Trophoblast cell (in vitro differentiated cells and primary cell): ENCODE data around the gene PIK3R1.
A peak's percentile ranks its signal among the peaks of the same experiment; 100 is the strongest.

Experiments used
- DNase-seq, 2 donors: peaks; one replicate each; pipeline ENCODE4 v3.0.0-alpha.2; 2016
- H2AFZ ChIP-seq: 2 replicates; pipeline ENCODE4 v1.6.1; 2013; ENCODE audit warnings: low read length, moderate library complexity, mild to moderate bottlenecking; ENCODE audit not compliant: insufficient read depth, poor library complexity
- H2AK5ac ChIP-seq: 2 replicates; pipeline ENCODE4 v1.6.1; 2013; ENCODE audit warnings: mild to moderate bottlenecking, low read length
- H2BK120ac ChIP-seq: 2 replicates; pipeline ENCODE4 v1.6.1; 2013; ENCODE audit warnings: low read length, mild to moderate bottlenecking, moderate library complexity; ENCODE audit not compliant: insufficient read depth, poor library complexity
- H2BK12ac ChIP-seq: 2 replicates; pipeline ENCODE4 v1.6.1; 2013; ENCODE audit warnings: mild to moderate bottlenecking, low read length, moderate library complexity
- H2BK5ac ChIP-seq: 2 replicates; pipeline ENCODE4 v1.6.1; 2013; ENCODE audit warnings: low read length, low read depth, moderate library complexity, mild to moderate bottlenecking; ENCODE audit not compliant: poor library complexity
- H3K14ac ChIP-seq: 2 replicates; pipeline ENCODE4 v1.6.1; 2013; ENCODE audit warnings: mild to moderate bottlenecking, low read length
- H3K18ac ChIP-seq: 2 replicates; pipeline ENCODE4 v1.6.1; 2013; ENCODE audit warnings: mild to moderate bottlenecking, low read length
- H3K23ac ChIP-seq: 2 replicates; pipeline ENCODE4 v1.6.1; 2013; ENCODE audit warnings: low read length
- H3K27ac ChIP-seq: 2 replicates; pipeline ENCODE4 v1.5.1; 2013; ENCODE audit warnings: low read depth, mild to moderate bottlenecking, inconsistent platforms, low read length, moderate library complexity
- H3K27me3 ChIP-seq: 2 replicates; pipeline ENCODE4 v1.6.1; 2013; ENCODE audit warnings: inconsistent platforms, mild to moderate bottlenecking, low read length, moderate library complexity; ENCODE audit not compliant: insufficient read depth
- H3K36me3 ChIP-seq, 2 experiments: 1 replicate in 1 of 2; 2 replicates in 1 of 2; pipeline ENCODE4 v1.6.1; 2013; ENCODE audit warnings: low read length in 2 of 2, mild to moderate bottlenecking in 2 of 2, moderate library complexity in 1 of 2; ENCODE audit not compliant: insufficient read depth in 2 of 2, control insufficient read depth in 1 of 2
- H3K4ac ChIP-seq: 2 replicates; pipeline ENCODE4 v1.6.1; 2013; ENCODE audit warnings: low read depth, mild to moderate bottlenecking, low read length, moderate library complexity
- H3K4me1 ChIP-seq, 2 experiments: 1 replicate in 1 of 2; 2 replicates in 1 of 2; pipeline ENCODE4 v1.6.1; 2013; ENCODE audit warnings: low read length in 2 of 2, mild to moderate bottlenecking in 2 of 2, moderate library complexity in 1 of 2; ENCODE audit not compliant: insufficient read depth in 2 of 2, control insufficient read depth in 1 of 2
- H3K4me2 ChIP-seq: 2 replicates; pipeline ENCODE4 v1.6.1; 2013; ENCODE audit warnings: inconsistent platforms, mild to moderate bottlenecking, low read length, moderate library complexity
- H3K4me3 ChIP-seq: 2 replicates; pipeline ENCODE4 v1.5.1; 2013; ENCODE audit warnings: mild to moderate bottlenecking, low read depth, low read length, inconsistent platforms
- H3K79me1 ChIP-seq: one replicate; pipeline ENCODE4 v1.6.1; 2013; ENCODE audit warnings: low read length
- H3K79me2 ChIP-seq: 2 replicates; pipeline ENCODE4 v1.6.1; 2013; ENCODE audit warnings: low read length, mild to moderate bottlenecking; ENCODE audit not compliant: control insufficient read depth, insufficient read depth, poor library complexity
- H3K9ac ChIP-seq: 2 replicates; pipeline ENCODE4 v1.6.1; 2013; ENCODE audit warnings: mild to moderate bottlenecking, low read length
- H3K9me3 ChIP-seq: 2 replicates; pipeline ENCODE4 v1.6.1; 2013; ENCODE audit warnings: low read depth, mild to moderate bottlenecking, control low read depth, inconsistent platforms, low read length; ENCODE audit not compliant: insufficient read depth
- H4K12ac ChIP-seq: 2 replicates; pipeline ENCODE4 v1.6.1; 2013; ENCODE audit warnings: low read depth, mild to moderate bottlenecking, low read length, moderate library complexity
- H4K8ac ChIP-seq: 2 replicates; pipeline ENCODE4 v1.6.1; 2013; ENCODE audit warnings: low read depth, mild to moderate bottlenecking, low read length, moderate library complexity
- H4K91ac ChIP-seq: one replicate; pipeline ENCODE4 v1.6.1; 2013; ENCODE audit warnings: low read depth, mild to moderate bottlenecking, low read length, moderate library complexity
- WGBS: extraction: QIAGEN DNeasy Blood & Tissue Kit; methylation state at CpG from one replicate; pipeline ENCODE4 v1.1.7; 2013; ENCODE audit warnings: missing lambda C conversion rate; ENCODE audit not compliant: insufficient read length, insufficient coverage; ENCODE audit errors: extremely low coverage; 5-methylcytosine and 5-hydroxymethylcytosine counted together

PIK3R1 gene

DNA sequence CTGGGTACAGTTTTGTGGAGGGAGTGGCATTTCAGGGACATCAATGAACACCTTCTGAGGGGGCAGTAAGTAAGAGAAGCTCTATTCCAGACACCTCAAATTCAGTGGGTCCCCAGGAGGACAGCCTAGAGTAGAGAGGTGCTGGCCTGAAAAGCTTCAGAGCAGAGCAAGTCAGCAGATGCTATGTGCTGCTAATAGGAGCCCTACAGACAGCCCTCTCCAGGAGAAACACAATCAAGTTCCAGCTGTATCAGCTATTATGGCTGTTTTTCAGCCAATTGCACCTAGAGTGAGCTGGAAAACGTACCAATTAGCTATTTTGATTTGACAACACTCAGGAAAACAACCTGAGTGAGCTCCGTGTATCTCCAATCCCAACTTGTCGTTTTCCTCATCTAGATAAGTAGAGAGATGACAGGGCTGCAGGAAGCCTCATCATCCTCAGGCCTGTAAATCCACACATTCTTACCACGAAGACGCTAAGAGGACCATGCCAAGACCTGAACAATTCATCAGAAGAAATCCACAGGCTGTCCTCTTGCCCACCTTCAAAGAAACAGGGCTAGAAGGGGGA, 104.9 kb downstream of the PIK3R1 start:
- Histone ChIP-seq H4K91ac (no peak overlapping the region), H3K4me3 (no peak overlapping the region), H3K27ac (no peak overlapping the region), H3K18ac (no peak overlapping the region), H2BK5ac (no peak overlapping the region), H3K79me2 (no peaks in the 10 kb centered on the region), H3K14ac (no peak overlapping the region), H3K4me1 (no peaks in the 10 kb centered on the region), H3K79me1 (peaks cover 2% of the 10 kb centered on the region), H2AFZ (no peak overlapping the region), H3K4ac (no peak overlapping the region), H2BK120ac (no peak overlapping the region), H3K36me3 (no peaks in the 10 kb centered on the region), H3K9me3 (no peaks in the 10 kb centered on the region), H3K23ac (no peak overlapping the region), H3K9ac (no peak overlapping the region), H2BK12ac (no peak overlapping the region), H3K27me3 (no peaks in the 10 kb centered on the region), H4K8ac (no peak overlapping the region), H3K4me2 (no peak overlapping the region), H2AK5ac (no peak overlapping the region), H4K12ac (no peak overlapping the region)
- no CpG with 5 or more reads among the region's 5 CpGs for WGBS
- no peak for DNase-seq

DNA sequence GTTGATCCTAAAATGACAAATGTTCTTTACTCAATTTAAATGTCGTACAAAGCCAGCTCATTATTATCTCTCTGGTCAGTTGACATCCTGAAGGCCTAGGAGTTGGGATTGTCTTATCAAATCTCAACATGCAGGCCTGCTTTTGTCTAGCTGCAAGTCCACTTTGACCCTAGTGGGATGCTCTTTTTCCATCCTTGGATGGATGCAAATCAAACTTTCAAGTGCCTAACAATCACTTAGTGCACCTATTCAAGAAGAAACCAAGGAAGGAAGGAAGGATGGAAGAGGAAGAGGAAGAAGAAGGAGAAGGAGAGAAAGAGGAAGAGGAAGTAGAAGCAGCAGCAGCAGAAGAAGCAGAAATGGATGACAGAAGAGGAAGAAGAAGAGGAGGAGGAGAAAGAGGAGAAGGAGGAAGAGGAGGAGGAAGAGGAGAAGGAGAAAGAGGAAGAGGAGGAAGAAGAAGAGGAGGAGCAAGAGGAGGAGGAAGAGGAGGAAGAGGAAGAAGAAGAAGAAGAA, 109.6 kb downstream of the PIK3R1 start:
- no peak overlapping the region for H2BK5ac ChIP-seq
- no peak overlapping the region for H2AK5ac ChIP-seq
- no peak overlapping the region for H3K9ac ChIP-seq
- DNase-seq: no peak
- H3K18ac ChIP-seq: no peak overlapping the region
- H3K79me2 ChIP-seq: no peaks in the 10 kb centered on the region
- H3K4me3 ChIP-seq: no peak overlapping the region
- H3K4ac ChIP-seq: no peak overlapping the region
- H3K4me2 ChIP-seq: no peak overlapping the region
- H2BK120ac ChIP-seq: no peak overlapping the region
- no peak overlapping the region for H2BK12ac ChIP-seq
- H3K27me3 ChIP-seq: no peaks in the 10 kb centered on the region
- H3K27ac ChIP-seq: no peak overlapping the region
- no CpG with 5 or more reads among the region's 1 CpG for WGBS
- H3K9me3 ChIP-seq: no peaks in the 10 kb centered on the region
- H4K91ac ChIP-seq: no peak overlapping the region
- no peak overlapping the region for H4K12ac ChIP-seq
- no peak overlapping the region for H3K23ac ChIP-seq
- no peak overlapping the region for H4K8ac ChIP-seq
- H3K36me3 ChIP-seq: no peaks in the 10 kb centered on the region
- H2AFZ ChIP-seq: no peak overlapping the region
- H3K4me1 ChIP-seq: no peaks in the 10 kb centered on the region
- no peaks in the 10 kb centered on the region for H3K79me1 ChIP-seq
- H3K14ac ChIP-seq: no peak overlapping the region

DNA sequence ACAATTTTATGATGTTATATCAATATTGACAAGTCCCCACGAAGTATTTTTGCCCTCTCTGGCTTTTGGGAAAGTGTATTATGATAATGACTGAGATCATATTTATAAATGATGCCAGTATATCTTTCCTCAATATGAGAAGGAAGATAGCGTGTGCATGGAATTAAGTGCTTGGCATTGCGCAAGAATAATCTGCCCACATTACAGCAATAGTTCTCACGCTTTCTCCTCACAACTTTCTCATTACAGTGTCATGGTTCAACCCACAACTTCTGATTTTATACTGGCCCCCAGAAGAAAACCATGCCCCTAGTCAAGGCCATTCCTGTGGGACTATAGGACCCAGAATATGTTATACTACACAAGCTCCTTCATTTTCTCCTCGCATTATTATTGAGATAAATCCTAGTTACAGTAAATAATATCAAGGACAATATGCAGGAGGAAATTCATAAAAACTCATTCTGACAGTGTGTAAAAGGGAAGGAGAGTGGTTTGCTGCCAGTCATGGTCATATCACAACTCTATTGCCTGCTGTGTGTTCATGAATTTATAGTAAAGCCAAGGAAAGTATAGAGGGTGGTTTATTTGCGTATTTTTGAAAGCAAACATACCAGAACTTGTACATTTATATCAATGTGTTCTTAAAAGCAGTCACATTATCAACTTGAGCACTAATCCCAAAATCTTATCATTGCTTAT, 114.1 kb downstream of the PIK3R1 start:
- Histone ChIP-seq H2AFZ (no peak overlapping the region), H3K4me3 (no peak overlapping the region), H3K14ac (no peak overlapping the region), H2AK5ac (no peak overlapping the region), H3K18ac (no peak overlapping the region), H2BK120ac (no peak overlapping the region), H3K9me3 (no peaks in the 10 kb centered on the region), H3K27ac (no peak overlapping the region), H3K4me1 (peaks cover 0 to 7% of the 10 kb centered on the region in 2 experiments), H3K79me1 (no peaks in the 10 kb centered on the region), H2BK5ac (no peak overlapping the region), H3K9ac (no peak overlapping the region), H3K4ac (no peak overlapping the region), H3K36me3 (no peaks in the 10 kb centered on the region), H4K12ac (no peak overlapping the region), H3K27me3 (no peaks in the 10 kb centered on the region), H3K79me2 (no peaks in the 10 kb centered on the region), H3K23ac (no peak overlapping the region), H4K91ac (no peak overlapping the region), H3K4me2 (no peak overlapping the region), H2BK12ac (no peak overlapping the region), H4K8ac (no peak overlapping the region)
- peak in 1 of 2 donors; percentile 38 for DNase-seq
- no CpG with 5 or more reads among the region's 6 CpGs for WGBS

DNA sequence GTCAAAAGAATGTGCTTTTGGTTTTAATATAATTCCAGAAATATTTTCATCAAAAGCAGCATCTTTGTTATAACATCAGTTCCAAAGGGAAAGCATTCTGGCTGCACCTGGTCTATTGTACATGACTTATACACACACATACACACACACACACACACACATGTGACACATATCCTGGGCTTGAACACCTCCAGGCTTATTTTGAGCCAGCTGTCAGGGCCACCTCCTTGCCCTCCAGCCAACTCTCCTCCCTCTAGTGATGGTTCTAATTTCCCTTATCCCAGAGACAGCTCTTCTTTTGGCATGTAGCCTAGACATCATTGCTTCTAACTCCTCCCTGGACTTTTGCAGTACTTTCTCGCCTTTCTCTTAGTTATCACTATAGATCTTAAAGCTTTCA, 115.0 kb downstream of the PIK3R1 start:
- Histone ChIP-seq H2AFZ (no peak overlapping the region), H3K9ac (no peak overlapping the region), H2BK120ac (no peak overlapping the region), H2AK5ac (no peak overlapping the region), H3K23ac (no peak overlapping the region), H3K79me2 (no peaks in the 10 kb centered on the region), H3K4me3 (no peak overlapping the region), H3K18ac (no peak overlapping the region), H2BK5ac (no peak overlapping the region), H3K4ac (no peak overlapping the region), H2BK12ac (no peak overlapping the region), H4K91ac (no peak overlapping the region), H3K36me3 (no peaks in the 10 kb centered on the region), H3K4me1 (peaks cover 0 to 7% of the 10 kb centered on the region in 2 experiments), H3K27me3 (no peaks in the 10 kb centered on the region), H4K8ac (no peak overlapping the region), H3K4me2 (no peak overlapping the region), H3K79me1 (no peaks in the 10 kb centered on the region), H4K12ac (no peak overlapping the region), H3K27ac (no peak overlapping the region), H3K14ac (no peak overlapping the region), H3K9me3 (no peaks in the 10 kb centered on the region)
- no CpG with 5 or more reads among the region's 1 CpG for WGBS
- DNase-seq: peak; percentile 14 to 29
